IMR-90 (cell line): ENCODE measurements around the gene TRIM40.

Experiments
- CTCF ChIP-seq: conservative IDR thresholded peaks from 2 replicates; pipeline ENCODE4 v1.5.1; 2012; ENCODE audit warnings: mild to moderate bottlenecking, low read depth, low read length, improper control_type of control experiment
- POLR2A ChIP-seq: IDR thresholded peaks from 2 replicates; pipeline ENCODE4 v1.6.1; 2012; ENCODE audit warnings: mild to moderate bottlenecking, low read depth, low read length
- USF2 ChIP-seq: fragments of 150-350 bp; IDR thresholded peaks from 2 replicates; pipeline ENCODE4 v1.6.1; 2017; ENCODE audit warnings: mild to moderate bottlenecking, antibody characterized with exemption, low read length, low read depth

GRCh38 chr6:30092852-30093543 lies 42.9 kb upstream of the TRIM40 start:
- TF ChIP-seq POLR2A (no peak), CTCF (no peak), USF2 (no peak)
